DMS53 (cell line): ENCODE data around the gene HOXD4.

ENCODE experiments used
- DNase-seq: peaks from one replicate; lab custom pipeline; 2025; lab: John Stamatoyannopoulos, UW

HOXD4 gene

GRCh38 chr2:176151442-176152287 lies at the start of gene HOXD4:
TSS of gene HOXD4 (plus strand) at chr2:176151550. CDS start at chr2:176151634, 84 bp downstream.
- no peak for DNase-seq

- no peak for DNase-seq
Measured at GRCh38 chr2:176101842-176102241, 49.5 kb upstream of the HOXD4 start.

GRCh38 chr2:176102309-176102866 lies 49.0 kb upstream of the HOXD4 start:
- DNase-seq: no peak

DNA sequence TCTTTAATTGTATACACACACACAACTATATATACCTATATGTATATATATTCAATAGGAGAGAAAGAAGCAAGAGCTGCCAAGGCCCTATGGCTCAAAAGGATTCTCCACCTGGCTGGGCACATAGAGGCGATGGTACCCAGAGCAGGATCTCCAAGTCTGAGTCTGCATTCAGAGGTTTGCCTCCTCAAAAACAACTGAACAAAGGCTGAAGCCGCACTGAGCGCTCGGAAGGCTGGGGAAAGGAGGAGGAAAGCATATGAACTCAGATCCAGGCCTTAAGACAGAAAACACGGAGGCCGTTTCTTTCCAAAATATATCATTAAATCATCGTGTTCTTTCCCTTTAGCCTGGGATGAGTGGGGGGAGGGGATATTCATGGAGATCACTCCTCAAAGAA lies 48.2 kb upstream of the HOXD4 start:
- DNase-seq: no peak

GRCh38 chr2:176103742-176104315 lies 47.5 kb upstream of the HOXD4 start:
- no peak for DNase-seq

GRCh38 chr2:176104316-176105077 lies 46.9 kb upstream of the HOXD4 start:
- DNase-seq: peak; percentile 44

GRCh38 chr2:176105078-176105729 lies 46.1 kb upstream of the HOXD4 start:
- DNase-seq: peak; percentile 38

DNA sequence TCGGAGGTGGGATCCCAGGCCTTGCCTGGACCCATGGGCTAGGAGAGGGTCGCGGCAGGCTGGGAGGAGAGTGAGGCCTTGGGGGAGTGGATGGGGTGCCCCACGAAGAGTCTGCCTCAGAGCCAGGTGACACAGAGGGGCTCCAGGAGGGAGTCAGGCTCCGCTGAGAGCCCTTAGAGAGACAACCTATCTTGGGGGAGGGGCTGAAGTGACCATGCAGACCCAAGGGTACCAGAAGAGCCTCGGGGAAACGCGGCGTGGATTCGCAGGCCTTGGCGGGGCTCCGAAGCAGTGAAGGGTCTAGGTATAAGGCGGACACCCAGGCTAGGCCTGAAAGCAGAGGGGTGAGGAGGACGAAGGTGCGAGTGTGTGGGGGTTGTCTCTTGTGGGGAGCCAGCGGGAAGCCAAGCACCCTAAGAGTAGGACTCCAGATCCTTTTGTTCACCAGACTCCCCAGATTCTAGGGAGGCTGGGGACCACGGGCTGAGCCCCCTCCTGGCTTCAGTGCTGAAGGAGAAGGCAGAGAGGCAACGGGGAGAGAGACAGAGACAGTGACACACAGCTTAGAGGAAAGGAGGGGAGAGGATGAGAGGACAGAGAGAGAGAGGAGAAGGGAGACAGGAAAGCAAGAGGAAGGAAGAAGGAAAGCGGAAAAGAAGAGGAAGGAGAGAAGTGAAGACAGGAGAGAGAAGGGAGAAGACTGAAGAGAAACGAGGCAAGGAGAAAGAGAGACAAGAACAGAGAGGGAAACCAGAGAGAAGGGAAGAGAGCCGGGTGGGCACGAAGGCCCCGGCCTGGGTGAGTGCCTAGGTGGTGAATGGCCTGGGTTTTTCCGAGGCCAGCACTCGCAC lies 45.4 kb upstream of the HOXD4 start:
- DNase-seq: no peak

DNA sequence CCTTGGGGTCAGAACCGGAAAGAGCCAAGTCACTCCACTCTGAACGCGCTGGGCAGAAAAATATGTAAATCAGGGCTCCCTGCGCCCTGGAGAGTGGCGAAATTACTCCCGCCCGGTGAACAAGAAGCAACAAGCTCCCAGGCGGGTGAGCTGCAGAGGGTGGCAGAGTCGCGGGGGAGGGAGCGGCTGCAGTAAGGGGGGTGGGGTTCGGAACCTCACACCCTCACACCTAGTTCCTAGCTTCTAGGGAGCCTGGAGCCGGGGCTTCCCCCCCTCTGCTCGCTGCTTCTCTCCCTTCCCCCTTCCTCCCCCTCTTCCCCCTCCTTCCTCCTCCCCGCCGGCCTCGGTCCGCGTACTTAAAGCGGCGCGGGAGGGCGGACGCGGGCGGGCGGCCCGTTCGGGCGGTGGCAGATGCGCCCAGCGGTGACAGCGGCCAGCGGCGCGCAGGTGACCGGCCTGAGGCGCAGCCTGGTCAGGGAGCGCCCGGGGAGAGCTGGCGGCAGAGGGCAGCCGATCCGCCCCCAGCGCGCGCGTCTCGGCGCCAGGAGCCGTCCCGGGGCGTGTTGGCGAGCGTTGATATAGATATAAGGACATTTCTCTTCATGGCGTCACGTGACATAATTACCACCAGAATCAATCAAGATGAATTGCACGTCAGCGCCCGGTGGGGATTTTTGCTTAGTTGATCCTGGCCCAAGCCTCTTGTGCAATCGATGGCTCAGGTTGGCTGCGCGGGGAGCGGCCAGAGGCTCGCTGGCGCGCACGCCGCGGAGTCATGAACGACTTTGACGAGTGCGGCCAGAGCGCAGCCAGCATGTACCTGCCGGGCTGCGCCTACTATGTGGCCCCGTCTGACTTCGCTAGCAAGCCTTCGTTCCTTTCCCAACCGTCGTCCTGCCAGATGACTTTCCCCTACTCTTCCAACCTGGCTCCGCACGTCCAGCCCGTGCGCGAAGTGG lies 44.5 kb upstream of the HOXD4 start, which contains the start of gene HOXD11:
TSS of gene HOXD11 (plus strand) at position 700 of the 959 bp plus-strand sequence. CDS start at position 776, 76 bp downstream.
- DNase-seq: peak; percentile 84

DNA sequence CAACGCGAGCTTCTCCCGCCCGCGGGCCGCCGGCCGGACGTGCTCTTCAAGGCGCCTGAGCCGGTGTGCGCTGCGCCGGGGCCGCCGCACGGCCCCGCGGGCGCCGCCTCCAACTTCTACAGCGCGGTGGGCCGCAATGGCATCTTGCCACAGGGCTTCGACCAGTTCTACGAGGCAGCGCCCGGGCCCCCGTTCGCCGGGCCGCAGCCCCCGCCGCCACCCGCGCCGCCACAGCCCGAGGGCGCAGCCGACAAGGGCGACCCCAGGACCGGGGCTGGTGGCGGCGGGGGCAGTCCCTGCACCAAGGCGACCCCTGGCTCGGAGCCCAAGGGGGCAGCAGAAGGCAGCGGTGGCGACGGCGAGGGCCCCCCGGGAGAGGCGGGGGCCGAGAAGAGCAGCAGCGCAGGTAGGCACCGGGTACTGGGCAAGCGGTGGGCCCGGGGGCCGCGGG lies 43.6 kb upstream of the HOXD4 start:
- peak; percentile 71 for DNase-seq

DNA sequence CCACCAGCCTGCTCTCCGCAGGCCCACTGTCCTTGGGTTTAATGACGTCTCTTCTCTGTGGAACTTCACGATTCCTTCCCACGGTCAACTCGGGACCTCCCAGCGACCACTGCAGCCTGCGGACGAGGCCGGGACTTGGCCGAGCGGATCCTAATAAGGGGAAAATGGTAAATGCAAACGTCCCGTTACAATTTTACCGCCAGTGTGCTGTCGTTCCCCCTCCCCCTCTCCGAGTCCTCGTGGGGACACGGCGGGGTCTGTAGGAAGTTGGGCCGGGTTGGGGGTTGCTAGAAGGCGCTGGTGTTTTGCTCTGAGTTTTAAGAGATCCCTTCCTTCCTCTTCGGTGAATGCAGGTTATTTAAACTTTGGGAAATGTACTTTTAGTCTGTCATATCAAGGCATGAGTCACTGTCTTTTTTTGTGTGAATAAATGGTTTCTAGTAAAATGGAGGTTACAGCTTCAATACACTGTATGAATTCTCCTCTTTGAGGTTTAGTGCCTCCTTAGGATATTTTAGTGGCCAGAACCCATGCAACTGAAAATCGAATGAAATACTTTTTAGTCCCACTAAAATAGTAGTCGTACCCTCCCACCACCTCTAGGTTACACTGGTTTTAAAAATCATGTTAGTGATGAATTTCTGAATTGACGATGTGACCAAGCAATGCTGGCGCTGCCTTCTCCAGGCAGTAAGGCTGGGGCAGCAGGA lies 42.0 kb upstream of the HOXD4 start:
- no peak for DNase-seq

DNA sequence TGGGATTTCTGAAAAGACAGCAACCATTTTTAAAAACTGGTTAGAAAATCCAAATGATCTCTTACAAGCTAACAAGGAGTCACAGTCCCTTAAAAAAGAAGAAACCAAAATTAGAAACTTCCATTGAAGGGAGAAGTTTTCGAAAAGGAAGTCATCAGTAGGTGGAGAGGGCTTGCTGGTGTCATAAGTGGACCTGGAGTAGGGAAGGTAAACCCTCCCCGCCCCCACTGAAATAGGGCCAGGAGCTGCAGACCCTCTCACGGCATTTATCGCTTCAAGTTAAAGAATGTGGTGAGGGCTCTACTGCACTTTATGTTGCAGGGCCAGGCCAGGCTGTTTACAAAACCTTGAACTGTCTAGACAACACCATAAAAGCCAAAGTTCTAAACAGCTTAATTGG lies 41.4 kb upstream of the HOXD4 start:
- DNase-seq: no peak

GRCh38 chr2:176110415-176111308 lies 40.7 kb upstream of the HOXD4 start:
- no peak for DNase-seq

DNA sequence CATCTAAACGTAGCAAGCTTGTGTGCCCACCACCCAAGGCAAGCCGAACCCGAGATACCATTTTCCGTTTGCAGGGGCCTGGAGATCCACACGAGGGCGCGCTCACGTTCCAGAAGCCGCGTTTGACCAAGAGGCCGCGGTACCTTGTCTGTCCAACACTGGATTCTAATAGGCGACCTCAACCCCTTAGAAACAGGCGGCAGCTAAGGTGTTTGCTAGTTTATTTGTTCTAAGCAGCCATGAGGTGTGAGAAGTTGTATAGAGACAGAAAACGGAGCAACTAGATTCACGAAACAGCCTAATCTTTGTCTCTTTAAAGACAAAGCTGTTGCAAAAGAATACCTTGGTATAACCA lies 40.1 kb upstream of the HOXD4 start:
- DNase-seq: peak; percentile 93

- DNase-seq: peak; percentile 33
Measured at GRCh38 chr2:176111846-176112374, 39.4 kb upstream of the HOXD4 start.

- DNase-seq: no peak
Measured at GRCh38 chr2:176112375-176113302, 38.7 kb upstream of the HOXD4 start.
